ENCODE results near the gene CACNA1A.

DNA sequence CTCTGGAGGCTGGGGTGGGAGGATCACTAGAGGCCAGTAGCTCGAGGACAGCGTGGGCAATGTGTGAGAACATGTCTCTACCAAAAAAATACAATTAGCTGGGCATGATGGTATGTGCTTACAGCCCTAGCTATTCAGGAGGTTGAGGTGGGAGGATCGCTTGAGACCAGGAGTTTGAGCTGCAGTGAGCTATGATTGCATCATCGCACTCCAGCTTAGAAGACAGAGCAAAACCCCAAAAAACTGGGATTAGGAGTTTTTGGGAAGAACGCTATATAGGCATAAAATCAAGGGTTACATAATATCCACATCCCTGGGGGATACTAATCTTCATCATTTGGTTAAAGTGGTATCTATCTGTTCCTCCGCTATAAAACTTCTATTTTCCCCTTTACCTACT is 155.5 kb downstream of the CACNA1A start:
- TF ChIP-seq, protein P1, sequence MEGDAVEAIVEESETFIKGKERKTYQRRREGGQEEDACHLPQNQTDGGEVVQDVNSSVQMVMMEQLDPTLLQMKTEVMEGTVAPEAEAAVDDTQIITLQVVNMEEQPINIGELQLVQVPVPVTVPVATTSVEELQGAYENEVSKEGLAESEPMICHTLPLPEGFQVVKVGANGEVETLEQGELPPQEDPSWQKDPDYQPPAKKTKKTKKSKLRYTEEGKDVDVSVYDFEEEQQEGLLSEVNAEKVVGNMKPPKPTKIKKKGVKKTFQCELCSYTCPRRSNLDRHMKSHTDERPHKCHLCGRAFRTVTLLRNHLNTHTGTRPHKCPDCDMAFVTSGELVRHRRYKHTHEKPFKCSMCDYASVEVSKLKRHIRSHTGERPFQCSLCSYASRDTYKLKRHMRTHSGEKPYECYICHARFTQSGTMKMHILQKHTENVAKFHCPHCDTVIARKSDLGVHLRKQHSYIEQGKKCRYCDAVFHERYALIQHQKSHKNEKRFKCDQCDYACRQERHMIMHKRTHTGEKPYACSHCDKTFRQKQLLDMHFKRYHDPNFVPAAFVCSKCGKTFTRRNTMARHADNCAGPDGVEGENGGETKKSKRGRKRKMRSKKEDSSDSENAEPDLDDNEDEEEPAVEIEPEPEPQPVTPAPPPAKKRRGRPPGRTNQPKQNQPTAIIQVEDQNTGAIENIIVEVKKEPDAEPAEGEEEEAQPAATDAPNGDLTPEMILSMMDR (conservative IDR thresholded peaks at IDR 0.05) = no peak
- no peak for TF ChIP-seq ZFX (IDR thresholded peaks at IDR 0.05)

Data from C4-2B (cell line).